ENCODE results near the gene DRC3. TPM values are rescaled to one million over a fixed set of nuclear protein-coding genes. Genes with fewer than 3 reads are reported as not detected.

Gene DRC3
- total RNA-seq, 1 experiment from 2014 or later = not detected

GRCh38 chr17:17966399-17966798, 6.3 kb upstream of the DRC3 start:
- no peak for DNase-seq (ENCODE audit: low spot score)

GRCh38 chr17:17970699-17971430, 1.8 kb upstream of the DRC3 start:
- no peak for DNase-seq (ENCODE audit: low spot score)

- no peak for DNase-seq (ENCODE audit: low spot score)
These were observed 1.1 kb upstream of the DRC3 start for GRCh38 chr17:17971431-17972125.

GRCh38 chr17:17972952-17973254, 241 bp downstream of the DRC3 start:
- no peak for DNase-seq (ENCODE audit: low spot score)

GRCh38 chr17:17975436-17975835, 2.8 kb downstream of the DRC3 start:
- no peak for DNase-seq (ENCODE audit: low spot score)

- DNase-seq (ENCODE audit: low spot score) = no peak
These were observed 4.4 kb downstream of the DRC3 start for GRCh38 chr17:17976931-17977570.

- no peak for DNase-seq (ENCODE audit: low spot score)
These were observed 6.1 kb downstream of the DRC3 start for GRCh38 chr17:17978481-17979424.

- DNase-seq (ENCODE audit: low spot score) = no peak
These were observed 7.1 kb downstream of the DRC3 start for GRCh38 chr17:17979778-17980177.

- DNase-seq (ENCODE audit: low spot score) = no peak
These were observed 8.7 kb downstream of the DRC3 start for GRCh38 chr17:17981330-17981729.

GRCh38 chr17:17982801-17983200, 10.1 kb downstream of the DRC3 start:
- DNase-seq (ENCODE audit: low spot score) = no peak

- DNase-seq (ENCODE audit: low spot score) = no peak
These were observed 10.7 kb downstream of the DRC3 start for GRCh38 chr17:17983376-17983775.

GRCh38 chr17:17983776-17984175, 11.1 kb downstream of the DRC3 start:
- DNase-seq (ENCODE audit: low spot score) = no peak

GRCh38 chr17:17985153-17985552, 12.5 kb downstream of the DRC3 start:
- no peak for DNase-seq (ENCODE audit: low spot score)

GRCh38 chr17:17985555-17985954, 12.9 kb downstream of the DRC3 start:
- DNase-seq (ENCODE audit: low spot score) = no peak

GRCh38 chr17:17987187-17987896, 14.7 kb downstream of the DRC3 start:
- no peak for DNase-seq (ENCODE audit: low spot score)

GRCh38 chr17:17987901-17988300, 15.2 kb downstream of the DRC3 start:
- DNase-seq (ENCODE audit: low spot score) = no peak

- DNase-seq (ENCODE audit: low spot score) = no peak
These were observed 15.8 kb downstream of the DRC3 start for GRCh38 chr17:17988427-17988945.

GRCh38 chr17:17989081-17989480, 16.4 kb downstream of the DRC3 start:
- DNase-seq (ENCODE audit: low spot score) = no peak

- no peak for DNase-seq (ENCODE audit: low spot score)
These were observed 17.0 kb downstream of the DRC3 start for GRCh38 chr17:17989618-17990017.

GRCh38 chr17:17990282-17990681, 17.6 kb downstream of the DRC3 start:
- DNase-seq (ENCODE audit: low spot score) = no peak

- DNase-seq (ENCODE audit: low spot score) = no peak
These were observed 20.7 kb downstream of the DRC3 start for GRCh38 chr17:17993366-17993765.

Data from H4 (cell line).